Measurements from ENCODE around the gene DUOXA1. TPM values are rescaled to one million over a fixed set of nuclear protein-coding genes. Genes with fewer than 3 reads are reported as not detected.

The DUOXA1 gene
- total and polyA plus RNA-seq, 2 donors (not counting 1 experiment from before 2014, with no cell fraction given) = not detected

Other genes with a start within 250 kb of the DUOXA1 start
- gene TERB2, start 173.2 kb downstream of the DUOXA1 start, total RNA-seq = not detected in 2 replicates
- gene TERB2, start 173.2 kb downstream of the DUOXA1 start, polyA plus RNA-seq = not detected in 2 replicates
- gene SORD, start 106.7 kb downstream of the DUOXA1 start, total RNA-seq = 4.6 and 8.9 TPM in 2 replicates
- 13.0 and 16.9 TPM in 2 replicates for gene SORD, start 106.7 kb downstream of the DUOXA1 start, polyA plus RNA-seq
- not detected in 2 replicates for gene DUOX2, start 15.7 kb downstream of the DUOXA1 start, total RNA-seq
- not detected in 2 replicates for gene DUOX2, start 15.7 kb downstream of the DUOXA1 start, polyA plus RNA-seq
- not detected in 2 replicates for gene DUOXA2, start 15.6 kb downstream of the DUOXA1 start, total RNA-seq
- gene DUOXA2, start 15.6 kb downstream of the DUOXA1 start, polyA plus RNA-seq = not detected in 2 replicates
- gene DUOX1, start 115 bp upstream of the DUOXA1 start, total RNA-seq = not detected in 2 replicates
- not detected in 2 replicates for gene DUOX1, start 115 bp upstream of the DUOXA1 start, polyA plus RNA-seq
- gene SHF, start 58.1 kb upstream of the DUOXA1 start, total RNA-seq = 3.3 and 3.6 TPM in 2 replicates
- gene SHF, start 58.1 kb upstream of the DUOXA1 start, polyA plus RNA-seq = 0.82 and 0.85 TPM in 2 replicates
- gene SLC28A2, start 122.4 kb upstream of the DUOXA1 start, total RNA-seq = not detected in 2 replicates
- gene SLC28A2, start 122.4 kb upstream of the DUOXA1 start, polyA plus RNA-seq = not detected in 2 replicates
- gene GATM, start 248.7 kb upstream of the DUOXA1 start, total RNA-seq = 0.17 and 0.26 TPM in 2 replicates
- 0.07 and 0.14 TPM in 2 replicates for gene GATM, start 248.7 kb upstream of the DUOXA1 start, polyA plus RNA-seq